Activated CD8-positive, alpha-beta memory T cell treated with anti-CD3 and anti-CD28 coated beads for 4 hours (primary cell): Measurements from ENCODE around the gene ABHD17A.
"Not testable (repeated sequence)": the region's sequence is repeated elsewhere in the genome, so short reads cannot be mapped to it uniquely, and the experiment has no call there.

Source experiments
- DNase-seq, 2 donors: peaks; one replicate each; pipeline ENCODE4 v3.0.0-alpha.2; 2020; ENCODE audit warnings: low read depth in 2 of 2

ABHD17A gene

GRCh38 chr19:1881393-1882088 is 3.8 kb downstream of the ABHD17A start:
- not testable (repeated sequence) for DNase-seq

- DNase-seq: no peak
These were observed 4.5 kb downstream of the ABHD17A start for GRCh38 chr19:1880611-1881392.

- DNase-seq: not testable (repeated sequence)
These were observed 5.3 kb downstream of the ABHD17A start for GRCh38 chr19:1879982-1880381.

- not testable (repeated sequence) for DNase-seq
These were observed 6.7 kb downstream of the ABHD17A start for GRCh38 chr19:1878583-1878982.

- not testable (repeated sequence) for DNase-seq
These were observed 8.0 kb downstream of the ABHD17A start for GRCh38 chr19:1877280-1877660.

- not testable (repeated sequence) for DNase-seq
These were observed 8.6 kb downstream of the ABHD17A start for GRCh38 chr19:1876496-1877279.

GRCh38 chr19:1875646-1876495 is 9.4 kb downstream of the ABHD17A start:
- peak; percentile 69 to 72 for DNase-seq

GRCh38 chr19:1875265-1875645 is 10.0 kb downstream of the ABHD17A start:
- DNase-seq: not testable (repeated sequence)

GRCh38 chr19:1874554-1875185 is 10.6 kb downstream of the ABHD17A start:
- no peak for DNase-seq

- DNase-seq: no peak
These were observed 11.5 kb downstream of the ABHD17A start for GRCh38 chr19:1873524-1874473.

- DNase-seq: no peak
These were observed 12.3 kb downstream of the ABHD17A start for GRCh38 chr19:1872807-1873523.

- no peak for DNase-seq
These were observed 13.7 kb downstream of the ABHD17A start for GRCh38 chr19:1871630-1872029.

GRCh38 chr19:1871140-1871597 is 14.1 kb downstream of the ABHD17A start:
- no peak for DNase-seq

- no peak for DNase-seq
These were observed 16.3 kb downstream of the ABHD17A start for GRCh38 chr19:1868971-1869370.

- no peak for DNase-seq
These were observed 18.0 kb downstream of the ABHD17A start for GRCh38 chr19:1867349-1867724.

- DNase-seq: no peak
These were observed 18.5 kb downstream of the ABHD17A start for GRCh38 chr19:1866693-1867348.

- DNase-seq: no peak
These were observed 19.9 kb downstream of the ABHD17A start for GRCh38 chr19:1865172-1866010.
